K562 (cell line): ENCODE results near the gene CACNA2D2. TPM values are rescaled to one million over a fixed set of nuclear protein-coding genes. Genes with fewer than 3 reads are reported as not detected.

ENCODE experiments used
- ATAC-seq: fragments of 200-7000 bp; cut with Tn5 transposase; 3 replicates; pipeline ENCODE4 v1.9.1; 2020; ENCODE audit warnings: moderate library complexity
- BruUV-seq: library from RNA; stranded (reverse); fragments of 400-500 nt; replicated peaks from 2 replicates; lab custom pipeline; 2021; lab: Mats Ljungman, UMichigan
- CTCF ChIA-PET: fragments of 300-600 bp; formaldehyde crosslinking; extraction: SDS; loops from one replicate; lab custom pipeline; 2021; ENCODE audit warnings: low intra/inter-chr PET ratio; lab: Yijun Ruan, JAX
- POLR2A ChIA-PET: fragments of 300-600, 350-650 bp; sonication (Branson Sonifier 250); formaldehyde crosslinking; extraction: SDS; loops from one replicate; lab custom pipeline; 2021; ENCODE audit warnings: antibody characterized with exemption, inconsistent platforms; lab: Yijun Ruan, JAX
- DNase-seq, 4 experiments: peaks; one replicate each; pipeline versions ENCODE4 v3.0.0 to v3.0.0-alpha.2; 2011 to 2018; ENCODE audit warnings: low spot score in 3 of 4, mixed read lengths in 3 of 4; ENCODE audit errors: extremely low read depth in 1 of 4
- FAIRE-seq: peaks from 2 replicates; lab custom pipeline; 2011; peaks lifted over from hg19 to GRCh38; lab: Jason Lieb, UNC
- H2AFZ ChIP-seq: 2 replicates; pipeline ENCODE4 v1.6.0; 2011; ENCODE audit warnings: low read depth, low read length, control low read depth, inconsistent platforms
- H3K27ac ChIP-seq: fragments of 200-600 bp; 3 replicates; pipeline ENCODE4 v1.8.0; 2011; ENCODE audit warnings: low read depth, mild to moderate bottlenecking, control low read depth, inconsistent platforms, low read length, moderate library complexity, mixed read lengths; ENCODE audit errors: extremely low read depth
- H3K27me3 ChIP-seq, 2 experiments: fragments of 300-600 bp in 1 of 2; 2 replicates in 1 of 2; 3 replicates in 1 of 2; pipeline versions ENCODE4 v1.6.0 to v1.8.0; 2011; ENCODE audit warnings: inconsistent platforms in 2 of 2, low read length in 2 of 2, mild to moderate bottlenecking in 1 of 2, mixed read lengths in 1 of 2, moderate library complexity in 1 of 2; ENCODE audit not compliant: control insufficient read depth in 2 of 2, insufficient read depth in 2 of 2
- H3K36me3 ChIP-seq: fragments of 300-600 bp; 3 replicates; pipeline ENCODE4 v1.8.0; 2011; ENCODE audit warnings: mild to moderate bottlenecking, low read length, inconsistent platforms; ENCODE audit not compliant: control insufficient read depth, insufficient read depth
- H3K4me1 ChIP-seq, 2 experiments: fragments of 200-600 bp in 1 of 2; replicated peaks in 1 of 2; 2 replicates in 1 of 2; 3 replicates in 1 of 2; pipeline versions ENCODE4 v1.5.1 to v1.8.0; 2011; ENCODE audit warnings: inconsistent platforms in 2 of 2, low read length in 2 of 2, mild to moderate bottlenecking in 1 of 2, mixed read lengths in 1 of 2, moderate library complexity in 1 of 2; ENCODE audit not compliant: control insufficient read depth in 2 of 2, insufficient read depth in 2 of 2
- H3K4me2 ChIP-seq: 2 replicates; pipeline ENCODE4 v1.6.1; 2011; ENCODE audit warnings: low read length, control low read depth, inconsistent platforms, mixed read lengths; ENCODE audit not compliant: insufficient read depth
- H3K4me3 ChIP-seq: fragments of 200-600 bp; sonication (generic), shearing (Covaris generic); 2 replicates; pipeline ENCODE4 v1.5.1; 2016; ENCODE audit warnings: control low read depth, inconsistent platforms
- H3K79me2 ChIP-seq: fragments of 200-600 bp; 3 replicates; pipeline ENCODE4 v1.8.0; 2011; ENCODE audit warnings: low read length, inconsistent platforms; ENCODE audit not compliant: control insufficient read depth, insufficient read depth
- H3K9ac ChIP-seq, 2 experiments: 2 replicates each; pipeline versions ENCODE4 v1.6.0 to v1.6.1; 2011; ENCODE audit warnings: low read depth in 2 of 2, low read length in 2 of 2, control low read depth in 1 of 2, inconsistent platforms in 1 of 2, mild to moderate bottlenecking in 1 of 2, mixed read lengths in 1 of 2; ENCODE audit not compliant: insufficient read depth in 1 of 2
- H3K9me1 ChIP-seq: one replicate; pipeline ENCODE4 v1.6.0; 2011; ENCODE audit warnings: inconsistent platforms, mild to moderate bottlenecking, low read length, moderate library complexity; ENCODE audit not compliant: control insufficient read depth, insufficient read depth
- H3K9me3 ChIP-seq: replicated peaks from 2 replicates; pipeline ENCODE4 v1.5.1; 2011; ENCODE audit warnings: low read depth, low read length, inconsistent platforms; ENCODE audit not compliant: control insufficient read depth, insufficient read depth
- H4K20me1 ChIP-seq: replicated peaks from 2 replicates; pipeline ENCODE4 v1.6.1; 2011; ENCODE audit warnings: low read length, inconsistent platforms, mixed read lengths; ENCODE audit not compliant: control insufficient read depth, insufficient read depth
- EZH2 ChIP-seq: IDR thresholded peaks from 2 replicates; pipeline ENCODE4 v1.6.1; 2012; ENCODE audit warnings: low read depth, mild to moderate bottlenecking, inconsistent platforms, low read length, borderline replicate concordance
- MCM3 ChIP-seq: fragments of 450-650 bp; IDR thresholded peaks from 2 replicates; pipeline ENCODE4 v1.6.1; 2016
- MTA1 ChIP-seq: fragments of 450-650 bp; IDR thresholded peaks from 2 replicates; pipeline ENCODE4 v1.6.1; 2017; ENCODE audit warnings: borderline replicate concordance
- PCBP2 ChIP-seq: fragments of 200-400 bp; formaldehyde crosslinking; IDR thresholded peaks from 2 replicates; pipeline ENCODE4 v1.6.1; 2018; ENCODE audit warnings: low read length, low read depth, mild to moderate bottlenecking, moderate library complexity; ENCODE audit not compliant: poor library complexity, severe bottlenecking
- POLR2G ChIP-seq: fragments of 200-400 bp; formaldehyde crosslinking; IDR thresholded peaks from 2 replicates; pipeline ENCODE4 v1.6.1; 2017; ENCODE audit warnings: low read depth, mild to moderate bottlenecking, antibody characterized with exemption, low read length, moderate library complexity
- RBFOX2 ChIP-seq: fragments of 200-400 bp; formaldehyde crosslinking; IDR thresholded peaks from 2 replicates; pipeline ENCODE4 v1.6.1; 2017; ENCODE audit warnings: low read depth, mild to moderate bottlenecking, low read length, moderate library complexity
- ZNF431 ChIP-seq: sonication (generic); formaldehyde crosslinking; IDR thresholded peaks from 2 replicates; pipeline ENCODE4 v1.8.0; 2022; ENCODE audit warnings: mild to moderate bottlenecking, missing genetic modification reagents
- ZNF583 ChIP-seq: fragments of 250-450 bp; sonication (Bioruptor Pico); IDR thresholded peaks from 2 replicates; pipeline ENCODE4 v1.4.0; 2020
- WGBS: fragments of 100-300 bp; shearing (Covaris generic); methylation state at CpG from one replicate; pipeline ENCODE4 v1.1.6; 2016; ENCODE audit warnings: low coverage, mixed read lengths; ENCODE audit not compliant: insufficient coverage; ENCODE audit errors: missing lambda C conversion rate; 5-methylcytosine and 5-hydroxymethylcytosine counted together
- in situ Hi-C: fragments of 300-500 bp; cut with MboI; formaldehyde crosslinking; loops from 4 replicates; pipeline ENCODE4 v1.15.0; 2018; ENCODE audit warnings: inconsistent platforms, mixed read lengths
- intact Hi-C: fragments of 100-400 bp; cut with micrococcal nuclease; formaldehyde crosslinking; loops from 2 replicates; pipeline ENCODE4 v1.14.2; 2022
- polyA plus RNA-seq, 8 experiments: library from polyadenylated mRNA; depleted of rRNA in 4 of 8; stranded (reverse) in 5 of 8; unstranded in 3 of 8; fragments of >200 nt; fragmentation: Nextera tagmentation in 2 of 8; fragmentation: Illumina TruSeq in 1 of 8; extraction: Ambion mirVana in 2 of 8; extraction: Trizol in 1 of 8; gene quantifications; 2 replicates each; pipeline versions ENCODE4 v1.2.1 to v1.2.3, GENCODE V29; 2011 to 2014; ENCODE audit warnings: inconsistent platforms in 1 of 8, missing spikeins in 1 of 8
- total RNA-seq, 7 experiments: library from RNA; depleted of rRNA in 6 of 7; stranded (reverse); fragments of >200 nt in 6 of 7; fragmentation: Illumina TruSeq in 2 of 7; extraction: Trizol in 2 of 7; gene quantifications; 2 replicates each; pipeline versions ENCODE4 v1.2.1 to v1.2.3, GENCODE V29; 2011 to 2021; ENCODE audit warnings: low replicate concordance in 1 of 7
- TF ChIP-seq, protein P1 (sequence below): sonication (generic); formaldehyde crosslinking; IDR thresholded peaks from 2 replicates; pipeline ENCODE4 v1.8.0; 2023; ENCODE audit warnings: mild to moderate bottlenecking, missing genetic modification reagents

CACNA2D2 gene
- total and polyA plus RNA-seq, 9 of the 15 experiments (the other 6 are each of a cell fraction or from before 2014, with no cell fraction given): 0.11 to 0.58 (median 0.36) TPM; not detected in 2

DNA sequence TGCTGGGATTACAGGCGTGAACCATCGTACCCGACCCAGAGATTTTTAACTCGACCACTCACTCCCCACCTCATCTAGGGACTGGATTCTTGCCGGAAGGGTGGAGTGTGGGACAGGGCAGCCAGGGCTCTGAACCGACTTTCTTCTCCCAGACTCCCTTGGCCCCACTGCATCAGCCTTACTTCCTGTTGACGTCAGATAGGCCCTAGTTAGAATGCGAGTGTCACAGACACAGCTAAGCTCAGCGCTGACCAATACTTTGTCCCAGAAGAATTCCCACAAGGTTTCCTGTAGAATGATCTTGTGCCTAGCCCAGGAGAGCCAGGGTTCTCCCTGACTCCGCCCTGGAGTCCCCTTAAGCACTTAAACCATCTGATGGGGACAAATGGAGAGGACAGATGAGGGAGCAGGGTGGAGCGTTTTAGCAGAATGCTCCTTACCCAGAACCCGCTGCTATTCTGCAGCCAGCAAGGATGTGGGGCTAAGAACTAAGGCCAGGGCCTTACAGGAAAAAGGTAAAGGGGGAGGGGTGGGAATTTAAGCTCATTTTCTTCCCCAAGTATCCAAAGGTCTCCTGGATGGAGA is 169.6 kb downstream of the CACNA2D2 start (continued):
- TF ChIP-seq ZNF431 (CRISPR knock-in tag) (no peak), MCM3 (no peak), PCBP2 (no peak), MTA1 (no peak), ZNF583 (CRISPR knock-in tag) (no peak)
- TF ChIP-seq, protein P1, sequence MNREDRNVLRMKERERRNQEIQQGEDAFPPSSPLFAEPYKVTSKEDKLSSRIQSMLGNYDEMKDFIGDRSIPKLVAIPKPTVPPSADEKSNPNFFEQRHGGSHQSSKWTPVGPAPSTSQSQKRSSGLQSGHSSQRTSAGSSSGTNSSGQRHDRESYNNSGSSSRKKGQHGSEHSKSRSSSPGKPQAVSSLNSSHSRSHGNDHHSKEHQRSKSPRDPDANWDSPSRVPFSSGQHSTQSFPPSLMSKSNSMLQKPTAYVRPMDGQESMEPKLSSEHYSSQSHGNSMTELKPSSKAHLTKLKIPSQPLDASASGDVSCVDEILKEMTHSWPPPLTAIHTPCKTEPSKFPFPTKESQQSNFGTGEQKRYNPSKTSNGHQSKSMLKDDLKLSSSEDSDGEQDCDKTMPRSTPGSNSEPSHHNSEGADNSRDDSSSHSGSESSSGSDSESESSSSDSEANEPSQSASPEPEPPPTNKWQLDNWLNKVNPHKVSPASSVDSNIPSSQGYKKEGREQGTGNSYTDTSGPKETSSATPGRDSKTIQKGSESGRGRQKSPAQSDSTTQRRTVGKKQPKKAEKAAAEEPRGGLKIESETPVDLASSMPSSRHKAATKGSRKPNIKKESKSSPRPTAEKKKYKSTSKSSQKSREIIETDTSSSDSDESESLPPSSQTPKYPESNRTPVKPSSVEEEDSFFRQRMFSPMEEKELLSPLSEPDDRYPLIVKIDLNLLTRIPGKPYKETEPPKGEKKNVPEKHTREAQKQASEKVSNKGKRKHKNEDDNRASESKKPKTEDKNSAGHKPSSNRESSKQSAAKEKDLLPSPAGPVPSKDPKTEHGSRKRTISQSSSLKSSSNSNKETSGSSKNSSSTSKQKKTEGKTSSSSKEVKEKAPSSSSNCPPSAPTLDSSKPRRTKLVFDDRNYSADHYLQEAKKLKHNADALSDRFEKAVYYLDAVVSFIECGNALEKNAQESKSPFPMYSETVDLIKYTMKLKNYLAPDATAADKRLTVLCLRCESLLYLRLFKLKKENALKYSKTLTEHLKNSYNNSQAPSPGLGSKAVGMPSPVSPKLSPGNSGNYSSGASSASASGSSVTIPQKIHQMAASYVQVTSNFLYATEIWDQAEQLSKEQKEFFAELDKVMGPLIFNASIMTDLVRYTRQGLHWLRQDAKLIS: no peak

DNA sequence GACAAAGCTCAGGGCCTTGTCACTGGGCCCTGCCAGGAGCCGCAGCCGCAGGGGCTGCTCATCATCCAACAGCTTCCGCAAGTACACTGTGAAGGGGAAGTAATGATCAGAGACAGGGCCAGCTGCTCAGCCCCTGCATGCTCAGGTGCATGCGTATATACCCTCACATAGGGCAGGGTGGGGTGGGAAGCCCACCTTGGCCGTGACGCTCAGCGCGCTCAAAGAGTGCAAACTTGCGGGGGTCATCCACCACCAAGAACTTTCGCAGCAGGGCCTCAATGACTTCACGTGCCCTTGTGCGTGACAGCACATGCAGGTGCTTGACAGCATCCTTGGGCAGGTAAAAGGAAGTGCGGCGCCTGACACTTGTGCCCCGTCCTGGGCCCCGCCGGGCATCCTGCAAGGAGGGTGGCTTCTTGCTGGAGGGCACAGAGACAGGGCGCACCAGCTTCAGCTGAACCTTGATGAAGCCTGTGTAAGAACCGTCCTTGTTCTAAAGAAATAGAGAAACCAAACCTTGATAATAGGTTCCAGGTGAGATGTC is 172.0 kb downstream of the CACNA2D2 start:
- no TSS peak for BruUV-seq
- Histone ChIP-seq H3K9ac (peak overlapping the region in 1 of 2 experiments; percentile 48; a peak in 2 of 4 replicates), H2AFZ (no peak overlapping the region), H4K20me1 (peaks cover 18% of the 10 kb centered on the region), H3K27ac (no peak overlapping the region), H3K9me1 (peaks cover 4% of the 10 kb centered on the region), H3K36me3 (peaks cover 71% of the 10 kb centered on the region; the same call in 2 of the 3 replicates), H3K4me3 (no peak overlapping the region), H3K4me2 (no peak overlapping the region), H3K79me2 (peaks cover 57% of the 10 kb centered on the region), H3K27me3 (no peaks in the 10 kb centered on the region), H3K4me1 (peaks cover 17 to 26% of the 10 kb centered on the region in 2 experiments; a peak in 4 of 5 replicates), H3K9me3 (no peaks in the 10 kb centered on the region)
- in situ Hi-C loops: no loop called here
- 98% methylated on average over 12 of the region's 19 CpGs for WGBS
- TF ChIP-seq POLR2G: 0 out of 2 replicates have a peak, but pooled peaks have one; percentile 44
- TF ChIP-seq RBFOX2: peak; percentile 35
- no peak for TF ChIP-seq EZH2
- ATAC-seq (no peak), FAIRE-seq (no peak), DNase-seq (no peak)
- ChIA-PET POLR2A (interaction anchor here (1.1 kb wide), 1 partner anchor 23 kb away, joined by 5 read pairs; no protein-coding TSS in a partner anchor), CTCF (no interaction called here)
- intact Hi-C loops: no loop called here
